ENCODE data around the gene COL4A4.
"Not testable (repeated sequence)": the region's sequence is repeated elsewhere in the genome, so short reads cannot be mapped to it uniquely, and the experiment has no call there.

COL4A4 gene

GRCh38 chr2:227097495-227098161 lies 66.4 kb downstream of the COL4A4 start:
- H3K36me3 ChIP-seq (ENCODE audit: control insufficient read depth in 4 of 4, insufficient read depth in 4 of 4, low read length in 3 of 4), result no peaks in the 10 kb centered on the region
- no peaks in the 10 kb centered on the region for H3K9me3 ChIP-seq (ENCODE audit: control extremely low read depth in 1 of 5, control insufficient read depth in 4 of 5, insufficient read depth in 2 of 5, low read depth in 1 of 5, low read length in 4 of 5)
- POLR2A ChIA-PET, result no interaction called here
- CTCF ChIA-PET, result no interaction called here
- no peaks in the 10 kb centered on the region for H3K27me3 ChIP-seq (replicated peaks in 2 of 5; ENCODE audit: control insufficient read depth in 4 of 5, insufficient read depth in 5 of 5, low read length in 4 of 5)
- H3K27ac ChIP-seq (ENCODE audit: insufficient read depth in 1 of 2, low read depth in 1 of 2, low read length in 2 of 2, poor library complexity in 1 of 2, severe bottlenecking in 2 of 2), result no peak overlapping the region
- no peak overlapping the region for H3K4me3 ChIP-seq (ENCODE audit: control insufficient read depth in 1 of 7, extremely low read depth in 1 of 7, insufficient read depth in 4 of 7, low read depth in 2 of 7, low read length in 6 of 7)
- 100% methylated on average over 1 of the region's 5 CpGs for WGBS (ENCODE audit: insufficient coverage)
- peaks cover 0 to 5% (median 1%) of the 10 kb centered on the region in 4 experiments for H3K4me1 ChIP-seq (ENCODE audit: control extremely low read depth in 1 of 4, control insufficient read depth in 4 of 4, insufficient read depth in 4 of 4, low read length in 3 of 4)
- no peak for DNase-seq

GRCh38 chr2:227095346-227095745 lies 68.7 kb downstream of the COL4A4 start:
- DNase-seq, result no peak
- H3K36me3 ChIP-seq (ENCODE audit: control insufficient read depth in 4 of 4, insufficient read depth in 4 of 4, low read length in 3 of 4), result no peaks in the 10 kb centered on the region
- H3K27ac ChIP-seq (ENCODE audit: insufficient read depth in 1 of 2, low read depth in 1 of 2, low read length in 2 of 2, poor library complexity in 1 of 2, severe bottlenecking in 2 of 2), result no peak overlapping the region
- no peaks in the 10 kb centered on the region for H3K27me3 ChIP-seq (replicated peaks in 2 of 5; ENCODE audit: control insufficient read depth in 4 of 5, insufficient read depth in 5 of 5, low read length in 4 of 5)
- H3K9me3 ChIP-seq (ENCODE audit: control extremely low read depth in 1 of 5, control insufficient read depth in 4 of 5, insufficient read depth in 2 of 5, low read depth in 1 of 5, low read length in 4 of 5), result no peaks in the 10 kb centered on the region
- ChIA-PET POLR2A (no interaction called here), CTCF (no interaction called here)
- WGBS (ENCODE audit: insufficient coverage), result 17% methylated on average over 3 of the region's 4 CpGs
- peaks cover 0 to 5% (median 1%) of the 10 kb centered on the region in 4 experiments for H3K4me1 ChIP-seq (ENCODE audit: control extremely low read depth in 1 of 4, control insufficient read depth in 4 of 4, insufficient read depth in 4 of 4, low read length in 3 of 4)
- H3K4me3 ChIP-seq (ENCODE audit: control insufficient read depth in 1 of 7, extremely low read depth in 1 of 7, insufficient read depth in 4 of 7, low read depth in 2 of 7, low read length in 6 of 7), result no peak overlapping the region

- Histone ChIP-seq H3K27ac (ENCODE audit: insufficient read depth in 1 of 2, low read depth in 1 of 2, low read length in 2 of 2, poor library complexity in 1 of 2, severe bottlenecking in 2 of 2) (no peak overlapping the region), H3K36me3 (ENCODE audit: control insufficient read depth in 4 of 4, insufficient read depth in 4 of 4, low read length in 3 of 4) (no peaks in the 10 kb centered on the region), H3K4me3 (ENCODE audit: control insufficient read depth in 1 of 7, extremely low read depth in 1 of 7, insufficient read depth in 4 of 7, low read depth in 2 of 7, low read length in 6 of 7) (no peak overlapping the region), H3K4me1 (ENCODE audit: control extremely low read depth in 1 of 4, control insufficient read depth in 4 of 4, insufficient read depth in 4 of 4, low read length in 3 of 4) (no peaks in the 10 kb centered on the region), H3K9me3 (ENCODE audit: control extremely low read depth in 1 of 5, control insufficient read depth in 4 of 5, insufficient read depth in 2 of 5, low read depth in 1 of 5, low read length in 4 of 5) (no peaks in the 10 kb centered on the region), H3K27me3 (replicated peaks in 2 of 5; ENCODE audit: control insufficient read depth in 4 of 5, insufficient read depth in 5 of 5, low read length in 4 of 5) (peaks cover 0 to 2% (median 0%) of the 10 kb centered on the region in 5 experiments)
- ChIA-PET CTCF (no interaction called here), POLR2A (no interaction called here)
- no CpG with 5 or more reads among the region's 1 CpG for WGBS (ENCODE audit: insufficient coverage)
- DNase-seq, result no peak
Measured at GRCh38 chr2:227082286-227082685, 81.7 kb downstream of the COL4A4 start.

- POLR2A ChIA-PET, result no interaction called here
- Histone ChIP-seq H3K4me1 (ENCODE audit: control extremely low read depth in 1 of 4, control insufficient read depth in 4 of 4, insufficient read depth in 4 of 4, low read length in 3 of 4) (no peaks in the 10 kb centered on the region), H3K27me3 (replicated peaks in 2 of 5; ENCODE audit: control insufficient read depth in 4 of 5, insufficient read depth in 5 of 5, low read length in 4 of 5) (peaks cover 0 to 2% (median 0%) of the 10 kb centered on the region in 5 experiments), H3K36me3 (ENCODE audit: control insufficient read depth in 4 of 4, insufficient read depth in 4 of 4, low read length in 3 of 4) (no peaks in the 10 kb centered on the region), H3K27ac (ENCODE audit: insufficient read depth in 1 of 2, low read depth in 1 of 2, low read length in 2 of 2, poor library complexity in 1 of 2, severe bottlenecking in 2 of 2) (no peak overlapping the region), H3K9me3 (ENCODE audit: control extremely low read depth in 1 of 5, control insufficient read depth in 4 of 5, insufficient read depth in 2 of 5, low read depth in 1 of 5, low read length in 4 of 5) (no peaks in the 10 kb centered on the region), H3K4me3 (ENCODE audit: control insufficient read depth in 1 of 7, extremely low read depth in 1 of 7, insufficient read depth in 4 of 7, low read depth in 2 of 7, low read length in 6 of 7) (no peak overlapping the region)
- 92% methylated on average over 6 of the region's 6 CpGs for WGBS (ENCODE audit: insufficient coverage)
- CTCF ChIA-PET, result no interaction called here
- no peak for DNase-seq
Measured at GRCh38 chr2:227079726-227080125, 84.3 kb downstream of the COL4A4 start.

- WGBS (ENCODE audit: insufficient coverage), result no CpG with 5 or more reads among the region's 14 CpGs
- POLR2A ChIA-PET; CTCF ChIA-PET; H3K4me1 ChIP-seq (ENCODE audit: control extremely low read depth in 1 of 4, control insufficient read depth in 4 of 4, insufficient read depth in 4 of 4, low read length in 3 of 4); H3K36me3 ChIP-seq (ENCODE audit: control insufficient read depth in 4 of 4, insufficient read depth in 4 of 4, low read length in 3 of 4); H3K27ac ChIP-seq (ENCODE audit: insufficient read depth in 1 of 2, low read depth in 1 of 2, low read length in 2 of 2, poor library complexity in 1 of 2, severe bottlenecking in 2 of 2); H3K27me3 ChIP-seq (replicated peaks in 2 of 5; ENCODE audit: control insufficient read depth in 4 of 5, insufficient read depth in 5 of 5, low read length in 4 of 5); DNase-seq; H3K9me3 ChIP-seq (ENCODE audit: control extremely low read depth in 1 of 5, control insufficient read depth in 4 of 5, insufficient read depth in 2 of 5, low read depth in 1 of 5, low read length in 4 of 5); H3K4me3 ChIP-seq (ENCODE audit: control insufficient read depth in 1 of 7, extremely low read depth in 1 of 7, insufficient read depth in 4 of 7, low read depth in 2 of 7, low read length in 6 of 7): not testable (repeated sequence)
Measured at GRCh38 chr2:227065065-227065464, 98.9 kb downstream of the COL4A4 start.

- Histone ChIP-seq H3K36me3 (ENCODE audit: control insufficient read depth in 4 of 4, insufficient read depth in 4 of 4, low read length in 3 of 4) (no peaks in the 10 kb centered on the region), H3K27me3 (replicated peaks in 2 of 5; ENCODE audit: control insufficient read depth in 4 of 5, insufficient read depth in 5 of 5, low read length in 4 of 5) (no peaks in the 10 kb centered on the region), H3K4me1 (ENCODE audit: control extremely low read depth in 1 of 4, control insufficient read depth in 4 of 4, insufficient read depth in 4 of 4, low read length in 3 of 4) (no peaks in the 10 kb centered on the region), H3K27ac (ENCODE audit: insufficient read depth in 1 of 2, low read depth in 1 of 2, low read length in 2 of 2, poor library complexity in 1 of 2, severe bottlenecking in 2 of 2) (no peak overlapping the region), H3K9me3 (ENCODE audit: control extremely low read depth in 1 of 5, control insufficient read depth in 4 of 5, insufficient read depth in 2 of 5, low read depth in 1 of 5, low read length in 4 of 5) (no peaks in the 10 kb centered on the region), H3K4me3 (ENCODE audit: control insufficient read depth in 1 of 7, extremely low read depth in 1 of 7, insufficient read depth in 4 of 7, low read depth in 2 of 7, low read length in 6 of 7) (no peak overlapping the region)
- WGBS (ENCODE audit: insufficient coverage), result 93% methylated on average over 3 of the region's 5 CpGs
- ChIA-PET CTCF (no interaction called here), POLR2A (no interaction called here)
- DNase-seq, result no peak
Measured at GRCh38 chr2:227058888-227059399, 105.1 kb downstream of the COL4A4 start.

GRCh38 chr2:227057743-227058447 lies 106.1 kb downstream of the COL4A4 start:
- Histone ChIP-seq H3K4me1 (ENCODE audit: control extremely low read depth in 1 of 4, control insufficient read depth in 4 of 4, insufficient read depth in 4 of 4, low read length in 3 of 4) (no peaks in the 10 kb centered on the region), H3K27ac (ENCODE audit: insufficient read depth in 1 of 2, low read depth in 1 of 2, low read length in 2 of 2, poor library complexity in 1 of 2, severe bottlenecking in 2 of 2) (no peak overlapping the region), H3K9me3 (ENCODE audit: control extremely low read depth in 1 of 5, control insufficient read depth in 4 of 5, insufficient read depth in 2 of 5, low read depth in 1 of 5, low read length in 4 of 5) (no peaks in the 10 kb centered on the region), H3K4me3 (ENCODE audit: control insufficient read depth in 1 of 7, extremely low read depth in 1 of 7, insufficient read depth in 4 of 7, low read depth in 2 of 7, low read length in 6 of 7) (no peak overlapping the region), H3K27me3 (replicated peaks in 2 of 5; ENCODE audit: control insufficient read depth in 4 of 5, insufficient read depth in 5 of 5, low read length in 4 of 5) (no peaks in the 10 kb centered on the region), H3K36me3 (ENCODE audit: control insufficient read depth in 4 of 4, insufficient read depth in 4 of 4, low read length in 3 of 4) (no peaks in the 10 kb centered on the region)
- DNase-seq, result no peak
- CTCF ChIA-PET, result no interaction called here
- POLR2A ChIA-PET, result no interaction called here
- WGBS (ENCODE audit: insufficient coverage), result no CpG with 5 or more reads among the region's 3 CpGs
